Midbrain (tissue), 1 donor: ENCODE measurements around the gene AHNAK2.

Experiments
- DNase-seq: peaks from one replicate; lab custom pipeline; 2025; lab: John Stamatoyannopoulos, UW

AHNAK2 gene

DNA sequence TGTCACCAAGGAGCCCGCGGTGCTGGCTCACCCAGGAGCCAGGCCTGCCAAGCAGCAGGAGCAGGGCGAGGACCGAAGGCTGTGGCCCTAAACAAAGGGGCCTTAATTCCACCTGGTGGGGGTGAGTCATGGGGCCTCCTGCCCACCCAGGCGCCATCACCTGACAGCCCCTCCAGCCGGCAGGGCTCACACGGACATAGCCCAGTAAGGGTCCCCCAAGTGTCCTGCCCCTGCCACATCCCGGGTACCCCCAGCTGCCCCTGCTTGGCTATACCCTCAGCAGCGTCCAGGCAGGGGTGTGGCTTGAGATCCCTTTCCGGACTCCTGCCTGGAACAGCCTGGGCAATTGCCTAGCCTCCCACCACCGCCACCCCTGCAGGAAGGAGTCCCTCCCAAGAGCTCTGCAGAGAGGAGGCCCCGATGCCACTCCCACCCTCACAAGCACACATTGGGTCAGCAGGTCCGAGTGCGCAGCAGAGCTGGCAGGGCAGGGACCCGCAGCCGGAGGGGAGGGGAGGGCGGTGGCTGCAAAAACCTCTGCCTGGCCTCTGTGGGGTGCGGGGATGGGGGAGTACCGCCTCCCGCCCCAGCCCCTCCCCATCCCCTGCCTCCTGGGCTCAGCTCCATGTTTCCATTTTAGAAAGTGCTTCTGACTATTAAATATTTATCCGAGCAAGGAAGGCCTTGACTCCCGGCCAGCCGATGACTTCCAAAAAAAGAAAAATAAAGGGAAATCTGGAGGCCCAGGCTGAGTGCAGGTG is 4.6 kb downstream of the AHNAK2 start:
- no peak for DNase-seq

DNA sequence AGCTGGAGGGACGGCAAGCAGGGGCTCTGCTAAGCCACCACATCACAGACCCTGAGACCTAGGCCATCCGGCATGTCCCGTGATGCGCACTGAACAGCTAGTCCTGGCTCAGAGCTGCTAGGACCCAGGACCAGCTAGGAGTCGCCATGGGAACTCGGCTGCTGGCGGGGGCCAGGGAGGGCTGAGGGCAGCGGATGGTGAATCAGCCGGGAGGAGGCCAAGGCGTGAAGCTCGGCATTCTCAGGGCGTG is 5.1 kb downstream of the AHNAK2 start:
- peak; percentile 33 for DNase-seq

DNA sequence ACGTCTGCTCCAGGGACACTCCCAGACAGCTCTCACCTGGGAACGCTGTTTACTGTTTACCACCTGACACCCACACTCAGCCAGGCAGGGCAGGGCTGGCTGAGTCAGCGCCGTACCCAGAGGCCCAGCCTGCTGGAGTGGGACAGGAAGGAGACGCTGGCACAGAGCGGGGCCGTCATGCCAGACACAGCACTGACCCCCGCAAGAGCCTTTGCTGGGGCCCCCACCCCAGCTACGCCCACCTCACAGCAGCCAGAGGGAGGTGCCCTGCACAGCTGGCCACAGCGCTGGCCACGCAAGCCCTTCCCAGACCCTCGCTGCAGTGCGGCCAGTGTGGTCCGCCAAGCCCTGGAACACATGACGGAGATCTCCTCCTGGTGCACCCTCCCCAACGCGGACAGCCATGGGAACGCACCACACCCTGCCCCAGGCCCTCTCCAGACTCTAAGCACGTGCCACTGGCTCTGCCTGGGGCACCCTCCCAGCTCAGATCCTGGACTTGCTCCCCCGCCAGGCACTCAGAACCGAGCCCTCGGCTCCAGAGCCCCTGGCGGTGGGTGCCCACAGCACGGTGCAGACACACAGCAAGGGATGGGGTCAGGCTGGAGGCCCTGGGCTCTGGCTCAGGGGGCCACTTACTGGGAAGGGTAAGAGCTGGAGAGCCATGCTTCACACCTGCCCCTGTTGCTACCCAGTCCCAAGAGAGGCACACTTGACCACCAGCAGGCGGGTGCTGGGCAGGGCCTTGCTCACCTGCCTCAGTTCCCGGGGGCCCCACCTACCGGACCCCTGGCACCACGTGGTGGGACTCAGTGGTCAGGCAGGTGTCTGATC is 5.7 kb downstream of the AHNAK2 start:
- no peak for DNase-seq

DNA sequence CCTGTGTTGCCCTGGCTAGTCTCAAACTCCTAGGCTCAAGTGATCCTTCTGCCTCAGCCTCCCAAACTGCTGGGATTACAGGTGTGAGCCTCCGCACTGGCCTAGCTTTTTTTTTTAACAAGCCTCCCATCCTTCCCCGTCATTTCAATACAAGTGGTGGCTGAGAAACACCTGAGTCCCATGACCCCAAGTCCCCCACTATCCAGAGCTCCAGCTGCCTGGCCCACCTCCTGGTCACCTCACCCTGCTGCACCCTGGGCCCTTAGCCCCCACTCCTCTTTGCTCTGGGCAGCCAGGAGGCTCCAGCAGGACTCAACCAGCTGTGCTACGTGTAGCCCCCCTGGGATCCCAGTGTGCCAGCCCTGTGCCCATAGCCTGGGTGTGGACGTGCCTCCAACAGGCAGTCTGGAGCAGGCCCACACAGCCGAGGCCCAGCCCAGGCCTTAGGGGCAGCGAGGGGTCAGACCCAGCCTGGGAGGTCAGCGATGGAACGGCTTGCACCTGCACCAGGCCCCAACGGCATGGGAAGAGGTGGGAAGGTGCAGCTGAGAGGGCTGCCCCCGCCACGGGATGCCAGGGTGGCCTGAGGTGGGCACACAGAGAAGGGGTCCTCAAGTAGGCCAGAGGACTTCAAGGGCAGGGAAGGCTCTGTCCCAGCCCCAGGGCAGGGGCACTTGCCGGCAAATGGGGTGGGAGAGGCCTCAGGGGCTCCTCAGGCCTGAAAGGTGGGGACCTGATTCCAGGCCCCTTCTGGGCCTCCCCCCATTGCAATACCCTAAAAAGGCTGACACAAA is 6.5 kb downstream of the AHNAK2 start:
- DNase-seq: no peak

DNA sequence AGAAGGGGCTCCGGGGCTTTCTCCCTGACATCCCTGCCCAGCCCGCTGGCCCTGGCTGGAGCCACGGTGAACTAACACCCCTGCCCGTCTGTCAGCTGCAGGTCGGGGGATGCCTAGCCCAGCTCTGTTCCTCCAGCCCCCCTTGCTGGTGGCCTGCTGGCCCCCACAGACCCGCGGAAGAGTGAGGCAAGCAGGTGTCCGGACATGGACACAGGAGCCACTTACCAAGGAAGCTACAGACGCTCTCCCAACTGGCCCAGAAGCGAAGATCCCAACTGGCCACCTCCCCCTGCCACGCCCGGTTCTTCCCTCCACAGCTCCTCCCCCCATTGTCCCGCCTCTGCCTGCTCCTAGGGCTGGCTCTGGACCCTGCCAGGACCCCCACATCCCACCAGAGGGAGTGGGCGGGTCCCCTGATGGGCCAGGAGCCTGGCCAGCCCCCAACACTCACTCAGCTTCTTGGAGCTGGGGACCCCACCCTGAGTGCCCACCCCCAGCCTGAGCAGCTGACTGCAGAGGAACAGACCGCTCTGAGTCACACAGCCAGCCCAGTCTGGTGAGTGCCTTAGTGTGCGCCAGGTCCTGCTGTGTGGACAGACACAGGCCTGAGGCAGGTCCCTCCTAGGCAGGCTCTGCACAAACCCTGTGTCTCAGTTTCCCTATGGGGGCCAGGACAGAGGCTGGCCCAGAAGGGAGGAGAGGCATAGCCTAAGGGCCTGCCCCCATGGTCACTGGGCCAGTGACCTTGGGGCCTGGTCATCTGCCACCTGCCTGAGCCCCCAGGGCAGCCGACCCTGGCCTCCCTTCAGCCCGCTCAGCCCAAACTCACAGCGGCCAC is 7.7 kb downstream of the AHNAK2 start:
- no peak for DNase-seq

DNA sequence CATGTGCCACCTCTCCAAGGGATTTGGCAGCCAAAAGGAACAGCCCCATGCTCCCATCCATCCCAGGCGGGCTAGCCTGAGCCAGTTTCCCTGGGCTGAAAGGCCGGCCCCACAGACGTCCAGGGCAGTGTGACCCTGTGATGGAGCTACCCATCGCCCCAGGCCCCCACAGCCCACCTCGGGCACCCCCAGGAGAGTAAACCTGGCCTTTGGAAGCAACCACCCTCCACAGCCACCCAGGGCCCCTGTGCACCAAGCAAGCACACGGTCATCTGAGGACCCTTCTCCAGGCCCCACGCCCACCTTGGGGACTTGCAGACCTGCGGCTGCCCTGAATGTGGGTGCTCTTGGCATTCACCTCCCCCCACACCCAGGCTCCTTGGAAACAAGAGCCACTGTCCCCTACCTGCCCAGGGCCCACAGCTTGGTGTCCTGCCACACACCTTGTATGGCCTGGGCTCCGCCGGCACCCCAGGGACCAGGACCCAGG is 8.4 kb downstream of the AHNAK2 start:
- no peak for DNase-seq

DNA sequence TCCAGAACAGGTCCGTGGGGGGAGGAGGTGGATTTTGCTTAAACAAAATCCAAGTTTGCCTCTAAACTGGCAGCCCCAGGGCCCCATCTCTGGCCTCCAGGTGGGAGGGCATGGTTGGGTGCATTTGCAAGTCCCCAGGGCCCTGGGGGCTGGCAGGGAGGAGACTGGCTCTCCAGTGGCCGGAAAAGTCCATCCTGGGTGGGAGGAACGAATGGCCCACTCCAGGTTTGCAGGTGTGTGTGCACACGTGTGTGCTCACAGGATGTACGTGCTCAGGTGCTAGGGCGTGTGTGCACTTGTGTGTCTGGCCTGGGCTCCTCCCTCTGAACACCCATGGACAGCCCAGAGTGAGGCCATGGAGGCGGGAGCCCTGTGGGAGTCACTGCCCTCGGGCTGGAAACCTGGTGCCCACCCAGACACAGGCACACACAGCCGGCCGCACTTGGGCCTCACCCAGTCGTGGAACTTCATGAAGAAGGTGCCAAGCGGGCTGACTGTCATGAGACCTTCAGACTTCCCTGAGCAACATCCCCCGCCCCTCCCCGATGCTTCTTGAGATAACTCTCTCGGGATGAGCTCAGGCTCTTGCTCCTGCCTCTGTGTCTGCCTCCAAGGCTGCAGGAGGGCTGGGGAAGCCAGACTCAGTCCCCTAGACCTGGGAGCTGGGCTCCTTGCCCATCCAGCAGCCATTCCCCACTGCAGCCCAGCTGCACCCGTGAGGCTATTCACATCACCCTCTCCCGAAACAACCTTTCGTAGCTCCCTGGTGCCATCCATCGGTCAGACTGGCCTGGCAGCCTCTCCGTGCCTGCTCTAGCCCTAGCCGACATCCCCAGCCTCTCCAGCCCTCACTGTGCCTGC is 9.4 kb downstream of the AHNAK2 start:
- no peak for DNase-seq

DNA sequence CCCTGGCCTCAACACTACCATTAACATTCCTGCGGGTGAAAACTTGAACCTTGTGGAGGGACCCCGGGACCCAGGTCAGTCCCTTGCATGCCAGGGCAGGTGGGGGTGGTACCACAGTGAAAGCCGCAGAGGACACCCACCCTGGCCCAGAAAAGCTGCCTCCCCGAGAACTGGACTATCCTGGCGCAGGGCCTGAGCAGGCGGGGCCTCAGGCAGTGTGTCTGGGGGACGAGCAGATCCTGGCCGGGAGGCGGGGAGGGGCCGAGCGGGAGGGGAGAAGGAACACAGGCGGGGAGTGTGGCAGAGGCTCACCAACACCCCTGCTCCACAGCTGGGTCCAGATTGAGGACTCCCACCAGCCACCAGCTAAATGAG is 10.0 kb downstream of the AHNAK2 start:
- no peak for DNase-seq

DNA sequence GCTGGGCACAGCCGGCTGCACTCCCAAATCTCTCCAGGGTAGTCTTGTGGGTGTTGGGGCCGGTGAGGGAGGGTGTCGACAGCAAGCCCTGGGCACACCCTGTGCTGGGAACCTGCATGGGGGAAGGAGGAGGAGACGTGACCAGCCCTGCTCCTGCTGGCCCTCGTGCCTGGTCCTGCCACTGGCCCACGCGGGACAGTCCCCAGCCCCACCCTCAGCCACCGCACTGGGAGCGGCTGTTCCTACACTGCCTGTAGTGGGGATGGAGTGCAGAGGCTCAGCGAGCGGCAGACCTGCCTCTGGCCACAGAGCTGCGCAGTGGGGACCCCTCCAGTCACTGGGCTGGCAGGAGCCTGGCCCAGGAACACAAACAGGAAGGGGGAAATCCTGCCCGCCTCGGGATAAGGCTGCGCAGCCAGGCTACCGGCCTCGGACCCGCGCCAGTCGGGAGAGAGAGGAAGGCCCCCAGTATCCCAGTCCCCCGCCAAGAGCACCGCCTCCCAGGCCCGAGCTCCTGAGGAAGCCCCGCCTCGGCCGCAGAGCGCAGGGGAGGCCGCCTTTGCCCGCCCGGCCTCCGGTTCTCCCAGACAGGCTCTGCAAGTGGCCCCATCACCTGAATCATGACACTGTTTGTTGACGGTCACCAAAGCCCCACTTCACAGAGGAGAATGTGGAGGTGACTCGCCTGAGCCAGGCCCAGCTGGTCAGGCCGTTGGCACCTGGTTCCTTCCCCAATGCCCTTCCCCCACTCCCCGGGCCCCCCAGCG is 10.6 kb downstream of the AHNAK2 start:
- DNase-seq: no peak

DNA sequence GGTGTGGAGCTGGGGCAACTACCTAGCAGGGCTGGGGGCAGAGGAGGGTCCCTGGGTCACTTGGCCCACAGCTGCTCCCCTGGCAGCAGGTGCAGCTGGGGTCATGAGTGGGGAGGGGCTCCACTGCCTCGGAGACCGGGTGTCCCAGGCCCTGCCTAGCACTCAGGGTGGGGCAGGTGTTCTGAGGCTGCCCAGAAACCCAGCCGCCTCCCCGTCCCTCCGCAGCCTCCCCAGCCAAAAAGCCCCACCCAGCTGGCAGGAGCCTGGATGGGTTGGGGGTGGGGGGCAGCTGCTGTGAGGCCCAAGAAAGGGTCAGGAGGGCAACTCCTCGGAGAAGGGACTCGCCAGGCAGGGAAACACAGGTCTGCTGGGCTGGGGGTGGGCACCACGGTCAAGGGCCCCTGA is 11.2 kb downstream of the AHNAK2 start:
- no peak for DNase-seq

DNA sequence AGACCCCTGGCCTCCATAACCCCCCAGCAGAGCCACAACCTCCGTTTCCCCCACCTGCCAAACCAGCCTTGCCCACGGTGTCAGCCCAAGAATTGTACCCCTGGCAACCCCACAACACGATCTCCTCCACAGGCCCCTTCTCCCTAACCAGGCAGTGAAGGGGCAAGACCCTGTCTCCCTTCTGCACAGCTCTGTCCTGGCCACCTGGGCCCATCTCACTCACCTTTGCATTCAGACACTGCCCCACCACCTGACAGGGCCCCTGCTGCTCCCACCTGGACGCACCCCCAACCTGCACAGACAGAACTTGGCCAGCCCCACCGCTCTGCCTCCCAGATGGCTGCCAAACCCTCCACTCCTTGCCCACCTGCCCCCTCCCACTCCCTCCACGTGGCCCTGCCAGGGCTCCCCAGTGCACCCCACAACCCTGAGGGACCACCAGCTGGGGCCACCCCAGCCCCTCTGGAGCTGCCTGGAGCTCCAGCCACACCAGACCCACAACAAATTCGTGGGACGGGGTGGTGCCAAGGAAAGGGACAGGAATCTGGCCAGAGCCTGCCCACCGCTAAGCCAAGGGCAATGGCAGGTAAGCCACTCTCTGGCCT is 11.8 kb downstream of the AHNAK2 start:
- DNase-seq: no peak

DNA sequence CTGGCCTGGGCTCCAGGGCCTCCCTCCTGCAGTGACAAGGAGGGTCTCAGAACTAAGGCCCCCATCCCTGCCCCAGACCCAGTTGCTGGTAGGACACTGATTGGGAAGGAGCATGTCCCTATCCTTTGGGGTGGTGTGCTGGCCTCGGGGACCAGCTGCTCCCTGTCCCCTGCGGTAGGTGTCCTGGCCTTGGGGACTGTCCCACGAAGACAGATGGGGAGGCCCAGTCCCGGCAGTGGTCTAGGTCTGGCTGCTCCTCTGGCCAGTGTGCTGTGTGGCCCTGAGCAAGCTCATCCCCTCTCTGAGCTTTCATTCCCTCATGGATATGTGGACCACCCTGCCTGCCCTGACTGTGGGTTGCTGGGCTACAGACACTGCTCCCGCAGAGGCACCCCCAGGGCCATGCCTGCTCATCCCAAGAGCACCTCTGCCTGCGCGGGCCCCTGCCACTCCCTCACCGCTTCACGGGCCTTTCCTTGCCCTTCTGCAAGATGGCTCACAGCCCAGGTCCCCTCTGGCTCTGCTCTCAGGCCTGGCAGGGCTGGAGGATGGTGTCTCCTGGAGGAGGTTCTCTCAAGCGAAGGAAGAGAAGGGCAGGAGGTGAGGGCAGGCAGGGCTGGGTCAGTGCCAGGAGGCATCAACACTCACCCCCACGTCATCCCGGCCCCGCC is 12.5 kb downstream of the AHNAK2 start:
- no peak for DNase-seq

DNA sequence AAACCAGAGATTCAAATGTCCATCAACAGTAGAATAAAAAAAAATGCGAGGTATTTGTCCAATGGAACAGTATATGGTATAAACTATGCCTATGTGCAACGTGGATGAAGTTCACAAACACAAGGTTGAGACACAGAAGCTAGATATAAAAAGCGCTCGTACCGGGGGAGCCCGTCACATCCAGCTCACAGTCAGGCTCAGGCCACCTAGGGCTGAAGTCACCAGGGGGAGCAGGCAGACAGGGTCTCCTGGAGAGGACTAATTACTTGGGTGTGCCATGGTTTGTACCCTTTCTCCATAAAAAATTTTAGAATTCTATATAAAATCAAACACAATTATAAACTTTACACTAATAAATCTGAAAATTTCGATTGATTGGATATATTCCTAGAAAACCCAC is 13.6 kb downstream of the AHNAK2 start:
- no peak for DNase-seq

DNA sequence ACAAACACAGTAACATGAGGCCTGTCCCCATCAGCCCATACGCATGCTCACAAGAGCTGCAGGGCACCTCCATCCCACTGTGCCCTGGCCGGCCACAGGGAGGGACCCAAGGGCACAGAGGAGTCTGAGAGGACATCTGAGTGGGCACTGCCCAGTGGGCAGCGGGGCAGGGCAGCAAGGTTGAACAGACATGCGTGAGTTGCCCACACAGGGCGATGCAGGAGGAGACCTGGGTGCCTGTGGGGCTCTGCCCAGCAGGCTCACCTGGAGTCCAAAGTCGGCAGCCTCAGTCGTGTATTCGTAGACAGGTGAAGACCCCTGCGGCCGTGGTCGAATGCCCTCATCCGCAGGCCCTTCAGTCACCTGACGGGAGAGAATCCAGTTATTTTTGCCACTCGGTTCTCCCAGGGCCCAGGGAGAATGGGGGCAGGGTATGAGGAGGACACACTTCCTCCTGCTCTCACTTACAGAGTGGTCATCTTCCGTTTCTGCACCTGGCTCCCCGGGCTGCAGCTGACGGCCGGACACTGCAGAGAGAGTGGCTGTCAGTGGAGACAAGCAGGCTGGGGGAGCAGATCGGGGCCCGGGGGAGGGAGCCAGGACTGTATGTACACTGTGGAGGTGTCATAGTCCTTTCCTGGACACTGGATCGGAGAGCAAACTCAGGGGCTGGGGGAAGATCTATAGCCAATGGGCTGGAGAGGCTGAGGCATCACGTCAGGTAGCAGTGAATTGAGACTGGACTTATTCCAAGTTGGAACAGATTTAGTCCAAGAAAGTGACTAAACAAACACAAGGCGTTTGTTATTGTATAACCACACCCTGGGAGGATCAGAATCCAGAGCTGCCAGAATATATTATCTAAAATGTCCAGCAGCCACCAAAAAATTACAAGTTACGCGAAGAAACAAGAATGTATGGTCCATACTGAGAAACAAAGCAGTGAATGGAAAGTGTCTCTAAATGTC is 20.7 kb downstream of the AHNAK2 start:
- DNase-seq: no peak

DNA sequence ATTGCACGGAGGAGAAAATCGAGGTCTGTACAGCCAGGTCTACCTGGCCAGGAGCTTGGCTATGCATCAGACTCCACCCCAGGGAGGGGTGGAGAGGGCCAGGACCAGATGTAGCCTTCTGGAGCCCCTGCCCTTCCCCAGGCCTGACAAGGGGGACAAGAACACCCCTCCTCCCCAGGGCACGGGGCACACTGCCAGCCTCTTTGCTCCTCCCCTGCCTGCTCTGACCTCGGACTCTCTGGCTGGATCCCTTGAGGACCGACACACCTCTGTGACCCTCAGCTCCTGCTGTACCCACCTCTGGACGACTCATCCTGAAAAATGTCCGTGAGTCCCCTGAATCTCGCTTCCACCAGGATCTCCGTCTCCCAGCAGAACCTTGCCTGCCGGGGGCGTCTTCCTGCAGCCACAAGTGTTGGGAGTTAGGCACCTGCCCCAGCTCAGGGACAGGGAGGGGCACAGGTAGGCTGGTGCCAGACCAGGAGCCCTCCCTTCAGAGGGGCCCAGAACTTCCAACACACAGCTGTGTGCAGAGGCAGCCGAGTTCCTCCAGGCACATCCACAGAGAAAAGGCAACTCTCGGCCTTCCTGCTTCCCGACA is 21.8 kb downstream of the AHNAK2 start:
- DNase-seq: no peak

DNA sequence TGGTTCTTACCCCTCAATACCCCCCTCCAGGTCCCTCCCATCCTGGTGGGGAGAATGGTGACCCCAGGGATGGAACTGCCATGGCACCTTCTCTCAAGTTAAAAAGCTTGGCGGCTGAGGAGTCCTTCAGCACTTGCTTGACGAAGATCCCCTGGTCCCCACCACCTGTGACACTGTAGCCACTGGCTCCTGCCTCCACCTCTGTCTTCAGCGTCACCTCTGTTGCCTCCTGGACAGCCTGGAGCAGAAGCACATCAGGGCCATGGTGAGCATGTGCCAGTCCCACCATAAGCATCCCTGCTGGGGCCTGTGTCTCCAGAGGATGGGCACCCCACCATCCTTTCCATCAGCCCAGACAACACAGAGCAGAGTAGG is 22.8 kb downstream of the AHNAK2 start:
- no peak for DNase-seq

DNA sequence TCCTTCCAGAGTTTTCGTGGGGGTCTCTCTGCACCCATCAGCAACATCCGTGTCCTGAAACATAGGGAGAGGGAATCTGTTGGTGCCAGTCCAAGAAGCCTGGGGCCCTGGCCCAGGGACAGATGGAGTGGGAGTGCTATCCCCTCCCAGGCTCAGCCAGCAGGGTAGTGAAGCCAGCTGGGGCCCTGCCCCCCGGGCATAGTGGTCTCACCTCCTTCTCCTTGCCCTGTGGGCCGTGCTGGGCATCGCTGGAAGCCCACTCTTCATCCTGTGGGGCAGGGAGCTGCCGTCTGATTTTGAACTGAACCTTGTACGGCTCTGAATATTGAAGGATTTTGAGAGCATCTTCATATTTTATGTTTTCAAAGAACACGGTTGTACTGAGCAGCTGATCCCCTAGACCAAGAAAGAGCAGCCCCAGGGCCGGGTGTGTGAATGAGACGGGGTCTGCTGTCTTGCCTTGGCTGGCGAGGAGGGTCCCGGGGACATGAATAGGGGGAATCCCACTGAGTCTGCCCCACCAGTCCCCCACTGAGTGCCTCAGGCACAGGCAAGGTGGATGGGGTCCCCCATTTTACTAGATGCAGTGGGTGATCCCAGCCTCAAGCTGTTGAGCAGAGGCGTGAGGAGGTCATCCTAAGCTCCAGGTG is 23.3 kb downstream of the AHNAK2 start:
- no peak for DNase-seq
